Cardiac muscle cell (in vitro differentiated cells and primary cell): ENCODE results near the gene STX17. TPM values are rescaled to one million over a fixed set of nuclear protein-coding genes. Genes with fewer than 3 reads are reported as not detected.

ENCODE experiments used
- DNase-seq, 2 donors: peaks; one replicate each; pipeline versions ENCODE4 v3.0.0 to v3.0.0-alpha.2; 2010 to 2017; ENCODE audit warnings: low read depth in 1 of 2, low spot score in 1 of 2
- H3K27ac ChIP-seq: fragments of 200-600 bp; sonication (generic); 2 replicates; pipeline ENCODE4 v1.5.1; 2016
- H3K27me3 ChIP-seq: fragments of 200-600 bp; sonication (generic); 2 replicates; pipeline ENCODE4 v1.6.0; 2016; ENCODE audit warnings: control low read depth
- H3K36me3 ChIP-seq: fragments of 200-600 bp; sonication (generic); 2 replicates; pipeline ENCODE4 v1.5.1; 2016; ENCODE audit warnings: control low read depth
- H3K4me1 ChIP-seq: fragments of 200-600 bp; sonication (generic); 2 replicates; pipeline ENCODE4 v1.8.1; 2017; ENCODE audit warnings: low read depth, mild to moderate bottlenecking, mixed run types
- H3K4me3 ChIP-seq: fragments of 200-600 bp; sonication (generic); 2 replicates; pipeline ENCODE4 v1.5.1; 2016; ENCODE audit warnings: mild to moderate bottlenecking
- H3K9me3 ChIP-seq: fragments of 200-600 bp; sonication (generic); 2 replicates; pipeline ENCODE4 v1.5.1; 2017; ENCODE audit warnings: low read depth, mild to moderate bottlenecking, control low read depth
- polyA plus RNA-seq: library from polyadenylated mRNA; unstranded; fragments of >200 nt; fragmentation: Nextera tagmentation; extraction: Ambion mirVana; gene quantifications from 2 replicates; pipeline ENCODE4 v1.2.1, GENCODE V29; 2016
- total RNA-seq: library from RNA; depleted of rRNA; stranded (reverse); fragments of >200 nt; gene quantifications from 2 replicates; pipeline ENCODE4 v1.2.3, GENCODE V29; 2016
- TF ChIP-seq, protein P1 (sequence below): IDR thresholded peaks from 2 replicates; pipeline ENCODE4 v1.5.1; 2012; ENCODE audit warnings: low read depth, mild to moderate bottlenecking, low read length

STX17 gene
- total and polyA plus RNA-seq, 2 experiments from 2014 or later: 20.4 to 34.8 TPM

DNA sequence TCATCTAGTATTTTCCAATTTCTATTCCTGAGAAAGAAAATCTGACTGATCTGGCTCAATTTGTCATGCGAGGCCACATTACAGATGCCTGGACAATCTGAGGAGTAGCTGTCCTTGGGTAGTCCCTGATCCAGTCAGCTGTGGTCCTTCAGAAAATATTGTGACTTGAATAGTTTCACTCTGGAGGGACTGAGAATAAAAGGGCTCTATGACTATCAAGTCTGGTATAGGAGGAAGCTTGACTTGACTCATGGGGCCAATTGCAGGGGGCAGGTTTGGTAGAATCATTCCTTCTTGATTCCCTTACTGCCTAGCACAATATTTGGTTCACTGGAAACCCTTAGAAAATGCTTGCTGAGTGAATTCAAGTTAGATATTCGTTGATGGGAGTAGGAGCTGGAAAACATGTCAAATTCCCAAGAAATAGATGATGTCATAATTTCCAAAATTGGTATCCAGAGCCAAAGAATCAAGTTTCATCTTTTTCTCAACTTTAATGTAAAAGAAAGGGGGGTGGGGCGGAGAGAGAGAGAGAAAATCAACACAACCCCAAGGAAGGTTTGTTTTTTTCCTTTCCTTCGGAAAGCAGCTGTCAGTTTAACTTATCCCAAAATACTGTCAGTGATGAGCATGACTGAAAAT lies 32.4 kb upstream of the STX17 start:
- no peaks in the 10 kb centered on the region for H3K27me3 ChIP-seq
- H3K9me3 ChIP-seq: no peaks in the 10 kb centered on the region
- DNase-seq: no peak
- no peak overlapping the region for H3K4me3 ChIP-seq
- H3K36me3 ChIP-seq: no peaks in the 10 kb centered on the region
- TF ChIP-seq, protein P1, sequence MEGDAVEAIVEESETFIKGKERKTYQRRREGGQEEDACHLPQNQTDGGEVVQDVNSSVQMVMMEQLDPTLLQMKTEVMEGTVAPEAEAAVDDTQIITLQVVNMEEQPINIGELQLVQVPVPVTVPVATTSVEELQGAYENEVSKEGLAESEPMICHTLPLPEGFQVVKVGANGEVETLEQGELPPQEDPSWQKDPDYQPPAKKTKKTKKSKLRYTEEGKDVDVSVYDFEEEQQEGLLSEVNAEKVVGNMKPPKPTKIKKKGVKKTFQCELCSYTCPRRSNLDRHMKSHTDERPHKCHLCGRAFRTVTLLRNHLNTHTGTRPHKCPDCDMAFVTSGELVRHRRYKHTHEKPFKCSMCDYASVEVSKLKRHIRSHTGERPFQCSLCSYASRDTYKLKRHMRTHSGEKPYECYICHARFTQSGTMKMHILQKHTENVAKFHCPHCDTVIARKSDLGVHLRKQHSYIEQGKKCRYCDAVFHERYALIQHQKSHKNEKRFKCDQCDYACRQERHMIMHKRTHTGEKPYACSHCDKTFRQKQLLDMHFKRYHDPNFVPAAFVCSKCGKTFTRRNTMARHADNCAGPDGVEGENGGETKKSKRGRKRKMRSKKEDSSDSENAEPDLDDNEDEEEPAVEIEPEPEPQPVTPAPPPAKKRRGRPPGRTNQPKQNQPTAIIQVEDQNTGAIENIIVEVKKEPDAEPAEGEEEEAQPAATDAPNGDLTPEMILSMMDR: no peak
- H3K27ac ChIP-seq: no peak overlapping the region
- H3K4me1 ChIP-seq: no peaks in the 10 kb centered on the region

DNA sequence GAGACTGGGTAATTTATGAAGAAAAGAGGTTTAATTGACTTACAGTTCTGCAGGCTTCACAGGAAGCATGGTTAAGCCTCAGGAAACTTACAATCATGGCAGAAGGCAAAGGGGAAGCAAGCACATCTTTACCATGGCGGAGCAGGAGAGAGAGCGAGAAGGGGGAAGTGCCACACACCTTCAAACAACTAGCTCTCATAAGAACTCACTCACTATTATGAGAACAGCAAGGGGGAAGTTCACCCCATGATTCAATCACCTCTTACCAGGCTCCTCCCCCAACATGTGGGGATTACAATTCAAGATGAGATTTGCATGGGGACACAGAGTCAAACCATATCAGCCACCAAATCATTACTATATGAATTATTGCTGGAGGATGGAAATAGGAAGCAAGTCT lies 30.3 kb upstream of the STX17 start:
- Histone ChIP-seq H3K4me1 (no peaks in the 10 kb centered on the region), H3K27me3 (no peaks in the 10 kb centered on the region), H3K4me3 (no peak overlapping the region), H3K9me3 (no peaks in the 10 kb centered on the region), H3K36me3 (no peaks in the 10 kb centered on the region), H3K27ac (no peak overlapping the region)
- no peak for DNase-seq
- TF ChIP-seq, protein P1: no peak

DNA sequence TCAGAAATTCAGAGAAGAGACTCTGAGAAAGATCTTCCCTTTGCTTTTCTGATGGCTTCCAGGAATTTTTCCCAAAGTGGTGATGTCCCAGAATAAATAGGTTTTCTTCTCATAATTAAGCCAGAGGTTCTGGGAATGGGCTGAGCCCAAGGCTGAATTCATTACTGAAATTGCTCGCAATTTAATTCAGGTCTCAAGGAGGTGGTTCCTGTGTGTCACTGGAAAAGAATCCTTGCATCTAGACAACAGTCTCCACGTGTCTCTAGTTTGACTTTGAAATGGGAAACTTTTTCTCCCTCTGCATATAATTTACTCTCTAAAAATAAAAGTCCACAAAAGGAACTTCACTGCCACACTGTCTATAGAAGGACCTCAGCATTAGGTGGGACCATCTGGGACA lies 27.8 kb upstream of the STX17 start:
- Histone ChIP-seq H3K27ac (no peak overlapping the region), H3K9me3 (no peaks in the 10 kb centered on the region), H3K27me3 (no peaks in the 10 kb centered on the region), H3K4me1 (peaks cover 1% of the 10 kb centered on the region), H3K36me3 (no peaks in the 10 kb centered on the region), H3K4me3 (no peak overlapping the region)
- no peak for DNase-seq
- TF ChIP-seq, protein P1: no peak

DNA sequence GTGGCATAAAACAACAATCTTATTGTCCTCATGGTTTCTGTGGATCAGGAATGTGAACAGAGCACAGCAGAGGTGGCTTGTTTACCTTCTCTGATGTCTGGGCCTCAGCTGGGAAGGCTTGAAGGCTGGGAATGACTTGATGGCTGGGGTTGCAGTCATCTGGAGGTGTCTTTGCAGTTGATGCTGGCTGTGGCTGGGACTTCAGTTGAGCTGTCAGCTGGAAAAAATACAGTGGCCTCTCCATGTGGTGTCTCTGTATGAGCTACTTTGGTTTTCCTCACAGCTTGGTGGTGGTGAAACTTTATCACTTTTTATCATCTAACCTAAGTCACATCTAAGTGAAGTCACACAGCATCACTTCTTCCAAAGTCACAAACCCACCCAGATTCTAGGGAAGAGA lies 24.7 kb upstream of the STX17 start:
- H3K27ac ChIP-seq: no peak overlapping the region
- TF ChIP-seq, protein P1: no peak
- no peaks in the 10 kb centered on the region for H3K9me3 ChIP-seq
- H3K36me3 ChIP-seq: no peaks in the 10 kb centered on the region
- peaks cover 5% of the 10 kb centered on the region for H3K4me1 ChIP-seq
- H3K4me3 ChIP-seq: no peak overlapping the region
- H3K27me3 ChIP-seq: no peaks in the 10 kb centered on the region
- DNase-seq: no peak

DNA sequence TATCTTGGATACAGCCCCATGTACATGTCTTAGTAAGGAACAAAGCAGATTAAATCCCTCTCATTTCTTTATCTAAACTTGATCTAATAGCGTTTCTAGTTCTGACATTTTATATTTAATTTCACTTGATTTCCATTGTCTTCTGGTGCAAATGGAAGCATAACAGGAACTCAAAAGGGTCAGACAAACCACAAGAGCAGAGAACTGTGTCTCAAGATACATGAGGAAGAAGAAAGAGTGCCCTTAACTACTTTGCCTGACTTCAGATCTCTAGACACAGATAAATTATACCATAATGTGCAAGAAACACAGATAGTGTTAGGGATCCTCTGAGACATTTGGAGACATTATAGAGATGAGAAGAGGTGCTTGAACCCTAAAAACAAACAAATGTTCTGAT lies 20.7 kb upstream of the STX17 start:
- TF ChIP-seq, protein P1: no peak
- no peaks in the 10 kb centered on the region for H3K9me3 ChIP-seq
- H3K4me3 ChIP-seq: no peak overlapping the region
- no peak overlapping the region for H3K27ac ChIP-seq
- DNase-seq: no peak
- H3K4me1 ChIP-seq: peaks cover 5% of the 10 kb centered on the region
- H3K36me3 ChIP-seq: no peaks in the 10 kb centered on the region
- no peaks in the 10 kb centered on the region for H3K27me3 ChIP-seq

DNA sequence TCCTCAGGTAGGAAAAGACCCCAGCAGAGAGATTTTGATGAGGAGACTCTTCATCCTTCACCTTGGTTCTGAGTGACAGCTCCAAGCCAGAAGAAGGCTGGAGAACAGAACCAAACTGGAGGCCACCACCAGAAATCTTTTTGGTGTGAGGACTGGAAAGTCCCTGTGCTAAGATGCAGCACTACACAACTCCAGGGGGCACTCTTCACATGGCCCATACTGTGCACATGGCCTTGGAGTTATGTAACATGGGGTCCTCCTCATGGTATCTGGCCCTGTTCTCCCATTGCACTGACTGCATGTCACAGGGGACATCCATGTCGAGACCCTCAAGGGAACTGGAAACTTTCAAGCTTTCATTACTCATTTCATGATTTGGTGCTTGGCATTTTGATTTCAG lies 17.3 kb upstream of the STX17 start:
- TF ChIP-seq, protein P1: no peak
- no peak for DNase-seq

More for the DNA sequence above, 17.3 kb upstream of the STX17 start:
- Histone ChIP-seq H3K9me3 (no peaks in the 10 kb centered on the region), H3K4me1 (no peaks in the 10 kb centered on the region), H3K36me3 (no peaks in the 10 kb centered on the region), H3K27me3 (no peaks in the 10 kb centered on the region), H3K27ac (no peak overlapping the region), H3K4me3 (no peak overlapping the region)
